GM19239 (cell line): Measurements from ENCODE around the gene CDC73.
A peak's percentile ranks its signal among the peaks of the same experiment; 100 is the strongest.
"Not testable (repeated sequence)": the region's sequence is repeated elsewhere in the genome, so short reads cannot be mapped to it uniquely, and the experiment has no call there.

Source experiments
- DNase-seq: peaks from one replicate; pipeline ENCODE4 v3.0.0; 2011; ENCODE audit warnings: low spot score; ENCODE audit not compliant: insufficient read length
- FAIRE-seq: peaks from 2 replicates; lab custom pipeline; 2011; peaks lifted over from hg19 to GRCh38; lab: Jason Lieb, UNC

The CDC73 gene

DNA sequence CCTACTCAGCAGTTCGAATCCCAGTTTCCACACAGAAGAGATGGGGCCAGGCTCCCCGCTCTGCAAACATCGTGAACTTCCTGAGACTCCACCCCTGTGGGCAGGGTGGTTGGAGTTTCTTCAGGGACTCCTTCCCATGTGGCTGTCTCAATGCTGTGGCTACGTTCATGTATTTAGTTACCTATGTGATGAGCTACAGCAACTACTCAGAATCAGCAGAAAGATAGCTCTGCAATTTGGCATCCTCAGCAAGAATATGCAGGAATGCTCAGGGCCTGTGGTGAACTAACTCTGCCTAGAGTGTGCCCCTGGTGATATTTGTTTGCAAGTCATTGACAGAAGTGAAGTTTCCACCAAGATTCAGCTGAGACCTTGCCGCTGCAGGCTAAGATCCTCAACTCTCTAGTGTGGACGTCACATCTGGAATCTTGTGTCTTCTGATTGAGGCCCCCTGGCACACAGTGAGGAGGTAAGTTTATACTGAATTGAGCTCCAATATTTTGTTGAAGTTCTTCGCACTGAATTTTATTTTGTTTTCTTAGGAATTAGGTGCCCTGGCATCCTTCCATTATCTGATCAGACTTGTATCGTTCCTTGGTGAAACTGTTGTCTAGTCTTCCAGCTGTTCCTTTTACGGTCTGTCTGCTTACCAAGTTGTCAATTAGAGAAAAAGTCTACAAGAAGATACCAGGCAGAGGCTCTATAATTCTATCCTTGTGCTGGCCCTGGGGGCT lies 8.4 kb upstream of the CDC73 start:
- FAIRE-seq (no peak), DNase-seq (no peak)

DNA sequence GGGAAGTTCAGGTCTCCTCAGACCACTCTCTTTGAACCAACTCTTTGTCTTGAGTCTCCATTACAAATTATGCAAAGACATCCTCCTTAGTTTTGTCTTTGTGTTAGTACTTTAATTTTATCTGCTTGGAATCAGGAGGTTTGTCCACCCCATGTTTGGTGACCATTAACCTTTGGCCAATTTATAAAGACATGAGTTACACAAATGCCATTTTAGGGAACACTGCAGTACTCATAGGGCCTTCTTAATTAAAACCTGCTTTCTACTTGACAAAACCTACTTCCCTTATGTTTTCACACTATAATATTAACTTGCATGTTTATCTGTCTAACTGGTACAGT lies 7.9 kb upstream of the CDC73 start:
- no peak for DNase-seq
- no peak for FAIRE-seq

DNA sequence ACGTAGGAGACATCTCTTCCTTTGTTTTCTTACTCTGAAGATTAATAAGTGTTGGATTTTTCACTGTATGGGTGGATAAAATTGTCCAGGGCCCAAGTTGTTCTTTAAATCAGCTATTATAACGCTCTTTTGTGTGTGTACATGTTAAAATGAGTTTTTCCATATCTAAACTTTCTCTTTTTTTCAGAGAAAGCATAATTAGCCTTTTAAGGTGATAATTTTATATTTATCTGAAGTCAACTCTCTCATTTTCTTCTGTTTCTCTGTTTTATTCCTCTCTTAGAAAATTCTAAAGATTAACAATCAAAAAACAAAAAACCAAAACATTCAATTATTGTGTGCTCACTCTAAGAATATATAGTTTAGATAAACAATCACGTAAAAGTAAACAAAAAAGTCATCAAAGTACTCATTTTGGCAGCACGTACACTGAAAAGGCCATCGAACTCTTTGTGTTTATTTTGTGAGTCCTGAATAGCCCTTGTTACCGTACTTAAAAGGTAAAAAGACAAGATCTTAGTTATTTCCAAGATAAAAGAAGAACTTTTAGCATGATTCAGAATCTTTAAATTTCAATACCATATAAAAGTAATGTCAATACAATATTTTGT lies 7.2 kb upstream of the CDC73 start:
- no peak for DNase-seq
- no peak for FAIRE-seq

- FAIRE-seq (no peak), DNase-seq (no peak)
Observed at GRCh38 chr1:193115629-193116227, 6.1 kb upstream of the CDC73 start.

- DNase-seq, FAIRE-seq: not testable (repeated sequence)
Observed at GRCh38 chr1:193117167-193117566, 4.7 kb upstream of the CDC73 start.

- no peak for DNase-seq
- FAIRE-seq: no peak
Observed at GRCh38 chr1:193118194-193118593, 3.6 kb upstream of the CDC73 start.

DNA sequence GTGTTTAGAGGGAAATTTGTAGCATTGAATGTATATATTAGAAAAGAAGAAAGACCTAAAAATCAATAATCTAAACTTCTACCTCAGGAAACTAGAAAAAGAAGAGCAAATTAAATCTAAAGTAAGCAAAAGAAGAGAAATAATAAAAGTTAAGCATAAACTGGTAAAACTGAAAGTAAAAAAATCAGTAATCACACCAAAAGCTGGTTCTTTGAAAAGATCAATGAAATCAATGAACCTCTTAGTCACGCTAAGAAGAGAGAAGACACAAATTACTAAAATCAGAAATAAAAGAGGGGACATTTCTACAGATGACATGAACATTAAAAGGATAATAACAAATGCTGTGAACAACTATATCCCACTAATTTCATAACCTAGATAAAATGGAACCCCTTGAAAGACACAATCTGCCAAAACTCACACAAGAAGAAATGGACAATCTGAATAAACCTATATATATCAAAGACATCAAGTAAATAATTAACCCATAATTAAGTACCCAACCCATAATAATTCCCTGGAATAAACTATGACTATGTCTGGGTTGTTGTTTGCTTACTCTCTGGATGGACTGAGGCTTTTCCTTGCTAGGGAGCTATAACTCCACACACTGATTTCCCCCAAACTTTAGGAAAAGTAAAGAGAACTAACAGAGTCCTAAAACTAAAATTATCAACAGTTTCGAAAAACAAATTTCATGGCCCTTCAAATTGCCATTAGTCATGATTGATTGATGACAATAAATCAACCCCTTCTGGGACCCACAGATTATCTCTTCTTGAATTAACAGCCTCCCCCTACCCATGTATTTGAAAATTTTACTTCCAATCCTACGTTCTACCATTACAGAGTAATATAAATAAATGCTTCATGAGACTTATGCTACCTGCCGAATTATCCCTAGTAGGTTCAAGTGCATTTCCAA lies 2.8 kb upstream of the CDC73 start:
- DNase-seq: no peak

GRCh38 chr1:193120604-193121166 lies 1.1 kb upstream of the CDC73 start:
- peak; percentile 37 for FAIRE-seq
- no peak for DNase-seq

More for the DNA sequence above, 2.8 kb upstream of the CDC73 start:
- FAIRE-seq: no peak

- DNase-seq: no peak
- no peak for FAIRE-seq
Observed at GRCh38 chr1:193123751-193124150, 1.9 kb downstream of the CDC73 start.

GRCh38 chr1:193125369-193125768 lies 3.5 kb downstream of the CDC73 start:
- FAIRE-seq (no peak), DNase-seq (no peak)

DNA sequence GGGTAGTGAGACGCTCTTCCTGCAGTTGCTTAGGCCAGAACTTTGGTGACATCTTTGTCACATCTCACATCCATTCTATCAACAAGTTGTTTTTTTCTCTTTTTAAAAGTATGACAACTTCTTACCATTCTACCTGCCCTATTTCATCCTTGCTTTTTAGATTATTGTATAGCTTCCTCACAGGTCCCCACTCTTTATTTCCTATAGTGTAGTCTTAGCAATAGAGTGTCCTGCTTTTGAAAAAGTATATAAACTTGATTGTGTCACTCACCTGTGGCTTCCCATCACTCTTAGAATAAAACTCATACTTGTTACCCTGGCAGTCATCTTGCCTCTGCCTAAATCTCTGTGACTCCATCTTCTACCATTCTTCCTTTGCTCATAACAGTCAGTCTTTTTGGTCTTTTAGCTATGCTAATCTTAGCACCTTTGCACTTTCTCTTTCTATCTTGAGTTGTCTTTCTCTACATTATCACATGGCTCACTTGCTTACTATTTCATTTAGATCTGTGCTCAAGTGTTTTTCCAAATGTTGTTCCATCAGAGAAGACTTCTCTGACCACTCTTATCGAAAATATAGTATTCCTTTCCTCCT lies 9.5 kb downstream of the CDC73 start:
- FAIRE-seq (no peak), DNase-seq (no peak)

DNA sequence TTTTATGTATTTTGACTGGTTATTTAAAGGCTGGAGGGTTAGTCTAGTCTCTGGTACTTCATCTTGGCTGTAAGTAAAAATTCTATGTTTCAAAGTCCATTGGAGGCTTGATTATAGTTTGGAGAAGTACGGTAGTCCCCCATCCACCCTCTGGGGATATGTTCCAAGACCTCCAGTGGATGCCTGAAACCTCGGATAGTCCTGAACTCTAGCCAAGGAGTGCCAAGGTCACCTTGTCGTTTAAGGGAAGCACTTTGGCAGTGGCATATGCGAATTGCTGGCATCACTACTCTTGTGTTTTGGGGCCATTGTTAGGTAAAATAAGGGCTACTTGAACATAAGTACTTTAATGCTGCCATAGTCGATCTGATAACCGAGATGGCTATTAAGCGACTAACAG lies 18.4 kb downstream of the CDC73 start:
- DNase-seq (no peak), FAIRE-seq (no peak)

DNA sequence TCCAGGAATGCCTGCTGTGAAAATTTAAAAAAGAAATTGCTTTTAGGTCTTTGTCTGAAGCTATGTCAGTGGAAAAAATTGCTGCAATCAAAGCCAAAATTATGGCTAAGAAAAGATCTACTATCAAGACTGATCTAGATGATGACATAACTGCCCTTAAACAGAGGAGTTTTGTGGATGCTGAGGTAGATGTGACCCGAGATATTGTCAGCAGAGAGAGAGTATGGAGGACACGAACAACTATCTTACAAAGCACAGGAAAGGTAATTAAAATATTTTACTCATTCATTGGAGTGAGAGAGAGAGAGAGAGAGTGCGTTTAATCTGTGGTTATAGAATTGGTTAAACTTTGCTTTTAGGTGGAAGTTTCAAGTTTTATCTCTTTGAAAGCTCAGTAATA lies 20.0 kb downstream of the CDC73 start:
- no peak for DNase-seq
- no peak for FAIRE-seq

- no peak for DNase-seq
- FAIRE-seq: no peak
Observed at GRCh38 chr1:193142409-193142808, 20.6 kb downstream of the CDC73 start.

DNA sequence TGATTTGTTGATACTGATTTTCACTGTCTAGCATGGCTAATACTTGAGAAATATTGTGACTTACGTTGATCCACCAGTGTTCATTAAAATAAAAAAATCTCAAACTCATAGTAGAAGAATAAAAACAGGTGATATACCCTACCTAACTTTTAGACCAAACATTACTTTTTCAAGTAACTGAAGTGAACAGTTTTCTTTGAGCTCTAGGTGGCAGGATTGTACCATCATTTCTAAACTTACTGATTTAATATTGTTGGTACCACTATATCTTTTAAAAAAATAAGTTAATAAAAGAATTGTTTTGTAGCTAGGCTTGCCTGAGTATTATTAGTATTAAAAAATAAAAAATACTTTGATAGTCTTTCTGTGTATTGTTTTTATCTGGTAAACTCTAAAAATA lies 21.5 kb downstream of the CDC73 start:
- DNase-seq: no peak
- peak; percentile 53 for FAIRE-seq

- DNase-seq (no peak), FAIRE-seq (peak; percentile 56)
Observed at GRCh38 chr1:193144361-193144938, 22.6 kb downstream of the CDC73 start.

- DNase-seq: no peak
Observed at GRCh38 chr1:193144999-193145398, 23.2 kb downstream of the CDC73 start.

DNA sequence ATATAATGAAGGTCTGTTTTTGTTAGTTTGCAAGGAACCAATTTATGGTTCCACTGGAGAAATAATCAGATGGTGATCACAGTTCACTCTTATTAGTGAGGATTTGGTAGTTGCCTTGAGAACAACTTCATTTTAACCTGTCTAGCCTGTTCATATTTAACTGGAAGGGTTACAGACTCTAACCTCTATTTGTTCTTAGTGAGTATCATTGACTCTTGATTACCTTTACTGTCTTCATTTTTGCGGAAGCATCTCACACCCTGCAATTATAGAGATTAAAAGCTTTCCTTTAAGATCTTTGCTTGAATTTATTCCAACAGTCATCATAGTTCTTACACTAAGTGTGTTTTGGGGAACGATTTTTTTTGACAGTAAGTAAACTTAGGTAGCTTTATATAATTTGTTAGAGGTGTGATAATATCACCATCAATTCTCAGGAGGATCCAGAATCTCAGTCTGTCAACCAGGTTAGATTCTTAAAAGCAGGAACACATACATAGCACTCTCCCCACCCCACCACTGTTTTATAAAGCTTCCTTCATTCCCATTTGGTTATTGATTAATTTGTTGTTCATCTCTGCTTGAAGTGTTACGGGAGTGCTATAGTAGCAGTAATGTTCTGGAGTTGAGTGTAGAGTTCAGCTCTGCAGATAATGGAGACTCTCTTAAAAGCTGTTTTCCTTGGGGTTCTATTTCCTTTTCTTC lies 34.4 kb downstream of the CDC73 start:
- FAIRE-seq: no peak

More at GRCh38 chr1:193144999-193145398, 23.2 kb downstream of the CDC73 start:
- FAIRE-seq: no peak

DNA sequence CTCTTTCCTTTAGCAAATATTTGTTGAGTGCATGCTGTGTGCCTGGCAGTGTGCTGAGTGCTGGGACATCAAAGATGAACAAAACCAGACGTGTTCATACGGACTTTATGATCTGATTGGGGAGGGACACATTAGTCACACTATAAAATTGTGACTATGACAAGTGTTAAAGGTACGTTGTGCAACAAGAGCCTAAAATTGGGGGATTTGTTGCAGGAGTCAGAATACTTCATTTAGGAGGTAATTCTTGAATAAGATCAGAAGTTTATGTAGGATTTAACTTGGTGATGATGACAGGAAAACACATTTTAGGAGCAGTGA lies 35.0 kb downstream of the CDC73 start:
- no peak for FAIRE-seq

More for the DNA sequence above, 34.4 kb downstream of the CDC73 start:
- DNase-seq: no peak

More for the DNA sequence above, 35.0 kb downstream of the CDC73 start:
- no peak for DNase-seq
